SK-N-MC (cell line): ENCODE results near the gene TNIK.

Experiments
- EZH2 ChIP-seq: fragments of 200-600 bp; sonication (generic); IDR thresholded peaks from one replicate; pipeline ENCODE4 v1.6.1; 2017; ENCODE audit warnings: antibody characterized with exemption
- POLR2AphosphoS5 ChIP-seq: IDR thresholded peaks from 2 replicates; pipeline ENCODE4 v1.6.1; 2012; ENCODE audit warnings: mild to moderate bottlenecking, low read depth, low read length, borderline replicate concordance

DNA sequence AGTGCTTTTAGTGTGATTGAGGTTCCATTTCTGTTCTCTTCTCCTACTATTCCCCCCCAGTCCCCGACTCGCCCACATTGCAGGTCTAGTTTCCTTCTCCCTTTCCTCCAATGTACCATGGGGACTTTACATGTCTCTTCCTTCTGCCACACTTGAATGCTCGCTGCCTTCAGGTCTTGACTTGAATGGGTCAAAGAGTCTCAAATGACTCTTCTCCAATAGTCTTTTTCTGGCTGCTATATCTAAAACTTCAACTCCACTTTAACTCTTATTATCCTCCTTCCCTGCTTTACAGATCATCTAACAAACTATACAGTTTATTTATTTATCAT is 219.7 kb downstream of the TNIK start:
- TF ChIP-seq POLR2AphosphoS5: no peak
- TF ChIP-seq EZH2: no peak
